Left lung (tissue), 10 donors: ENCODE measurements around the gene TMEM156. TPM values are rescaled to one million over a fixed set of nuclear protein-coding genes. Genes with fewer than 3 reads are reported as not detected.
"Not testable (repeated sequence)": the region's sequence is repeated elsewhere in the genome, so short reads cannot be mapped to it uniquely, and the experiment has no call there.

ENCODE experiments used
- ATAC-seq: fragments of 200-7000 bp; cut with Tn5 transposase; one replicate; pipeline ENCODE4 v1.9.1; 2020; ENCODE audit warnings: moderate library complexity
- DNase-seq, 4 donors: peaks; one replicate each; pipeline ENCODE4 v3.0.0-alpha.2; 2013 to 2020
- H3K27ac ChIP-seq, 2 donors: fragments of 200-600 bp; sonication (generic) in 1 of 2; one replicate each; pipeline versions ENCODE4 v1.5.0 to v1.8.0; 2020 to 2021
- H3K27me3 ChIP-seq, 2 donors: fragments of 200-600 bp; sonication (generic) in 1 of 2; one replicate each; pipeline versions ENCODE4 v1.5.0 to v1.8.0; 2020 to 2021
- H3K36me3 ChIP-seq, 2 donors: fragments of 200-600 bp; sonication (generic) in 1 of 2; one replicate each; pipeline versions ENCODE4 v1.5.0 to v1.8.0; 2020 to 2021
- H3K4me1 ChIP-seq, 2 donors: fragments of 200-600 bp; one replicate each; pipeline ENCODE4 v1.8.0; 2021
- H3K4me3 ChIP-seq, 2 donors: fragments of 200-600 bp; sonication (generic) in 1 of 2; one replicate each; pipeline versions ENCODE4 v1.5.0 to v1.8.0; 2020 to 2021; ENCODE audit warnings: mild to moderate bottlenecking in 1 of 2
- H3K9me3 ChIP-seq, 2 donors: fragments of 200-600 bp; sonication (generic) in 1 of 2; one replicate each; pipeline versions ENCODE4 v1.5.0 to v1.8.0; 2020 to 2021
- intact Hi-C, 2 donors: fragments of 100-400 bp; cut with DNase I; formaldehyde crosslinking; loops; one replicate each; pipeline versions ENCODE4 v1.11.2 to v1.14.2; 2022
- polyA plus RNA-seq, 6 donors: library from polyadenylated mRNA; unstranded; fragments of 120-200 nt; gene quantifications; one replicate each; pipeline ENCODE4 v1.2.1, GENCODE V29; 2013; ENCODE audit not compliant: insufficient read length in 6 of 6
- total RNA-seq, 2 donors: library from RNA; stranded (reverse); fragmentation: NEBNext Ultra II Directional; extraction: Animal tissue kit (Norgen Biotek cat#: 25700); gene quantifications; one replicate each; pipeline ENCODE4 v1.2.1, GENCODE V29; 2021
- TF ChIP-seq, protein P1 (sequence below), 2 donors: fragments of 200-600 bp; sonication (generic) in 1 of 2; IDR thresholded peaks; one replicate each; pipeline versions ENCODE4 v1.5.0 to v1.8.0; 2021; ENCODE audit warnings: antibody characterized with exemption in 2 of 2
- donor health status: DM: no; HTN: yes; CAD: no.
- donor health status: DM: no; HTN: no; CAD: no.

TMEM156 gene
- total and polyA plus RNA-seq, 8 donors: 0.29 to 1.8 (median 0.95) TPM; not detected in 1

DNA sequence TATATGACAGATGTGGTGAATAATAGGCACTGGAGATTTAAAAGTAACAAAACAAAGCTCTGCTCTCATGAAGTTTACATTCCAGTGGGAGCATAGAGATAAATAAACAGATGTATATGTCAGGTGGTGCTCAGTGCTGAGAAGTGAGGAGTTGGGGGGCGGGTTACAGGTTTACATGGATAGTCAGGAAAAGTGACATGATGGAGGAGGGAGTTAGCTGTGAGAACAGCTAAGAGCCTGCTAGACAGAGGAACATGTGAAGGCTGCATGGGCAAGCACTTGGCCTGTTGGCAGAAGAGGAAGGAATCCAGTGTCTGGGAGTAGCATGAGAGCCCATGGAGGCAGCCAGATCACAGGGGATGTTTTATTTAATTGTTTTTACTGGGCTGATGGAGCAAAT is 10.2 kb upstream of the TMEM156 start:
- ATAC-seq: no peak
- Histone ChIP-seq H3K27ac (peak overlapping the region; percentile 92), H3K9me3 (no peaks in the 10 kb centered on the region), H3K36me3 (no peaks in the 10 kb centered on the region), H3K4me3 (no peak overlapping the region), H3K27me3 (no peaks in the 10 kb centered on the region), H3K4me1 (peaks cover 0 to 41% of the 10 kb centered on the region in 2 donors)
- TF ChIP-seq, protein P1, sequence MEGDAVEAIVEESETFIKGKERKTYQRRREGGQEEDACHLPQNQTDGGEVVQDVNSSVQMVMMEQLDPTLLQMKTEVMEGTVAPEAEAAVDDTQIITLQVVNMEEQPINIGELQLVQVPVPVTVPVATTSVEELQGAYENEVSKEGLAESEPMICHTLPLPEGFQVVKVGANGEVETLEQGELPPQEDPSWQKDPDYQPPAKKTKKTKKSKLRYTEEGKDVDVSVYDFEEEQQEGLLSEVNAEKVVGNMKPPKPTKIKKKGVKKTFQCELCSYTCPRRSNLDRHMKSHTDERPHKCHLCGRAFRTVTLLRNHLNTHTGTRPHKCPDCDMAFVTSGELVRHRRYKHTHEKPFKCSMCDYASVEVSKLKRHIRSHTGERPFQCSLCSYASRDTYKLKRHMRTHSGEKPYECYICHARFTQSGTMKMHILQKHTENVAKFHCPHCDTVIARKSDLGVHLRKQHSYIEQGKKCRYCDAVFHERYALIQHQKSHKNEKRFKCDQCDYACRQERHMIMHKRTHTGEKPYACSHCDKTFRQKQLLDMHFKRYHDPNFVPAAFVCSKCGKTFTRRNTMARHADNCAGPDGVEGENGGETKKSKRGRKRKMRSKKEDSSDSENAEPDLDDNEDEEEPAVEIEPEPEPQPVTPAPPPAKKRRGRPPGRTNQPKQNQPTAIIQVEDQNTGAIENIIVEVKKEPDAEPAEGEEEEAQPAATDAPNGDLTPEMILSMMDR (IDR thresholded peaks at IDR 0.05): no peak
- intact Hi-C loops: no loop called here
- DNase-seq: no peak

DNA sequence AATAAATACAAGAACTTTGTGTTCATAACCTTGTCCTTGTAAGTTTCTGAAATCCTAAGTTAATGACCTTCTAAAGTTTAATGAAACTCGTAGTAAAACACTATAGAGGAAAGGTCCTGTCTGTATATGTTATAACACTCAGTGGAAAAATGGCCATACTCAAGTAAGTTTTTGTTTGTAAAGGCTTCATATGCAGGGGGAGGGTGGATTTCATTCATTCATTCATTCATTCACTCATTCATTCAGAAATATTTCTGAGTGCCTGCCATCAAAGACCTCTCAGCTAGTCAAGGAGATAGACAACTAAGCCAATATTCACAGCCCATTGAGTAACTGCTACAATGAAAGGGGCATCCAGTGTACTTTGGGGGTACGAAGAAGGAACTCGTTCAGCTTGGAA is 6.9 kb upstream of the TMEM156 start:
- H3K4me3 ChIP-seq: no peak overlapping the region
- TF ChIP-seq, protein P1 (IDR thresholded peaks at IDR 0.05): no peak
- H3K36me3 ChIP-seq: no peaks in the 10 kb centered on the region
- no peak for DNase-seq
- intact Hi-C loops: no loop called here
- H3K27me3 ChIP-seq: no peaks in the 10 kb centered on the region
- no peaks in the 10 kb centered on the region for H3K9me3 ChIP-seq
- peaks cover 0 to 19% of the 10 kb centered on the region in 2 donors for H3K4me1 ChIP-seq
- no peak overlapping the region for H3K27ac ChIP-seq
- ATAC-seq: no peak

DNA sequence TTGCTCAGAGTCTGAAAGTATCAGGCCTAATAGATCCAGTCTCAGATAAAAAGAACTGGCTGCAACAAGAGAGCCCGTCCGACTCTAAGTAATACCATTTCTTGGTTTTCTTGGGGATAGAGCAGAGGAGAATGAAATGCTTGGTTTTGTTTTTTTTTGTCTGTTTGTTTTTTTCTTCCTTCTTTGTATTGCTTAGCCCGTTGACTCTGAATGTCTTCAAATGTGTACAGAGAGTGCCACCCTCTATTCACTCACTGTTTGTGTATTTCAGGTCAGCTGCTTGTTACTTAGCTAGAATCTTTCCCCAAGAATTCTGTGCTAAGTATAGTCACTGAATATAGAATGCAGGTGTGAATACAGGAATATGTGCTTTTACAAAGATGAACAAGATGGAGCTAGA is 5.7 kb upstream of the TMEM156 start:
- ATAC-seq (no peak), DNase-seq (no peak)
- TF ChIP-seq, protein P1 (IDR thresholded peaks at IDR 0.05): no peak
- H3K9me3 ChIP-seq: no peaks in the 10 kb centered on the region
- H3K27me3 ChIP-seq: no peaks in the 10 kb centered on the region
- no peaks in the 10 kb centered on the region for H3K36me3 ChIP-seq
- no peak overlapping the region for H3K27ac ChIP-seq
- H3K4me3 ChIP-seq: no peak overlapping the region
- peaks cover 0 to 7% of the 10 kb centered on the region in 2 donors for H3K4me1 ChIP-seq
- intact Hi-C loops: no loop called here

DNA sequence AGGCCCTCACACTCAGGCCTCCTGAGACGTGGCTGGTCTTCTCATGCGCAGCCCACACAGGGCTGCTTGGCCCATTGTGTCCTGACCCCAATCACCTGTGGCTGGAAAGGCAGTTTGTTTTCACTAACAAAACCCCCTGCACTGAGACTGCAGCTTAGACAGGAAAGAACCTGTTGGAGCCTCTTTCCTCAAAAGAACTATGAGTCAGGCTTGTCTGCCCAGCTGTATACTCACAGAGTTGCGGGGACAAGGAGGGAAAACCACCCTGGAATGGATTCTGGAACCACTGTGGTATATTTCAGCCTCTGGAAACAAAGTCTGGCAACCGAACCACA is 5.2 kb upstream of the TMEM156 start:
- DNase-seq (no peak), ATAC-seq (no peak)
- intact Hi-C loops: no loop called here
- TF ChIP-seq, protein P1 (IDR thresholded peaks at IDR 0.05): no peak
- peaks cover 0 to 6% of the 10 kb centered on the region in 2 donors for H3K4me1 ChIP-seq
- H3K27me3 ChIP-seq: no peaks in the 10 kb centered on the region
- H3K36me3 ChIP-seq: no peaks in the 10 kb centered on the region
- H3K9me3 ChIP-seq: no peaks in the 10 kb centered on the region
- H3K27ac ChIP-seq: no peak overlapping the region
- no peak overlapping the region for H3K4me3 ChIP-seq

DNA sequence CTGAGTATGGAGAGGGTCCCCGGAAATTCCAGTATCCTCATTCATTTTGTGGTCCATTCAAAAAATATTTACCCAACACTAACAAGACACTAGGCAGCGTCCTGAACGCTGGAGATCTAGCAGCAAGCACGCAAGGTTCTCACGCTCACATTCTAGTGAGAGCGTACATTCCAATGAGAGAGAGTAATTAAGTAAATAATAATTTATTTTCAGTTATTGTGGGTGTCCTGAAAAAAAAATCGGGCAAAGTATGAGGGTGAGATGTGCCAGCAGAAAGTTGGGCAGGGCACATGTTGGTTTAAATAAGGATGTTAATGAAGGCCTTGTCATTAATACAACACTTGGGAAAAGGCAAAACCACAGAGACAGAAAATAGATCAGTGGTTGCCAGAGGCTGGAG is 4.0 kb upstream of the TMEM156 start:
- H3K36me3 ChIP-seq: no peaks in the 10 kb centered on the region
- no peaks in the 10 kb centered on the region for H3K27me3 ChIP-seq
- ATAC-seq (peak; percentile 60), DNase-seq (no peak)
- intact Hi-C loops: no loop called here
- no peak overlapping the region for H3K4me3 ChIP-seq
- TF ChIP-seq, protein P1 (IDR thresholded peaks at IDR 0.05): no peak
- peaks cover 0 to 12% of the 10 kb centered on the region in 2 donors for H3K4me1 ChIP-seq
- H3K9me3 ChIP-seq: no peaks in the 10 kb centered on the region
- no peak overlapping the region for H3K27ac ChIP-seq

DNA sequence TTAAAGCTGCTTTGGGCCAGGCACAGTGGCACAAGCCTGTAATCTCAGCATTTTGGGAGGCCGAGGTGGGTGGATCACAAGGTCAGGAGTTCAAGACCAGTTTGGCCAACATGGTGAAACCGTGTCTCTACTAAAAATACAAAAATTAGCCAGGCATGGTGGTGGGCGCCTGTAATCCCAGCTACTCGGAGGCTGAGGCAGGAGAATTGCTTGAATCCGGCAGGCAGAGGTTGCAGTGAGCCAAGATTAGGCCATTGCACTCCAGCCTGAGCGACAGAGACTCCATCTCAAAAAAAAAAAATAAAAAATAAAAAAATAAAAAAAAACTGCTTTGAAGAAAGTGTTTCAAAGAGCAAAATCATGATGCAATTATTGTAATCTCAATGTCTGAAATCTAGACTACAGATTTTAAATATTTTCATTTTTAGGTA is 604 bp downstream of the TMEM156 start:
- H3K4me3 ChIP-seq, intact Hi-C loops, H3K27me3 ChIP-seq, H3K36me3 ChIP-seq, H3K9me3 ChIP-seq, ATAC-seq, DNase-seq: not testable (repeated sequence)
- Histone ChIP-seq H3K27ac (peak overlapping the region in 1 of 2 donors; percentile 7), H3K4me1 (peaks cover 0 to 30% of the 10 kb centered on the region in 2 donors)
